GM19467 (cell line): ENCODE measurements around the gene STX1B.
"Not testable (repeated sequence)": the region's sequence is repeated elsewhere in the genome, so short reads cannot be mapped to it uniquely, and the experiment has no call there.

Experiments used
- ATAC-seq: cut with Tn5 transposase; IDR thresholded peaks from one replicate; pipeline ENCODE4 v1.9.1; 2021; ENCODE audit warnings: mild to moderate bottlenecking, moderate library complexity; ENCODE audit not compliant: unreplicated experiment

The STX1B gene

DNA sequence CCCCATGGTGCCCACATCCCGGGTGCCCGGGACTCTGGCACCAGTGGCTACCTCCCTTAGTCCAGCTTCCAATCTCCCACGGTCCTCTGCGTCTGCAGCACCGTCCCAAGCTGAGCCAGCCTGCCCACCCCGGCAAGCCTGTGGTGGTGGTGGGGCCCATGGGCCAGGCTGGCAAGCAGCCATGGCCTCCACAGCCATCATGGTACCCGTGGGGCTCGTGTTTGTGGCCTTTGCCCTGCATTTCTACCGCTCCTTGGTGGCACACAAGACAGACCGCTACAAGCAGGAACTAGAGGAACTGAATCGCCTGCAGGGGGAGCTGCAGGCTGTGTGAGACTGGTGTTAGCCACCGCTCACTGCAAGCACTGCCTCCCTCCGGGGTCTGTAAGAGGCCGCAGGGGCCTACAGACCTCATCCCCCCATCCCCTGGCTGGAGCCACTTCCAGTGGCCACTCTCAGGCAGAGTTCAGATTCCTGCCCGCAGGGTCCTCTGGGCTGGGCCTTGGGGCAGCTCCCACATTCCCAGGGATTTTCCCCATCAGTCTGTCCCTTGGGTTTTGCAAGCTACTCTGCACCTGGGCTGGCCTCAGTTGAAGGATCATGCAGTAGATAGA, 56.8 kb downstream of the STX1B start:
- ATAC-seq: no peak

- ATAC-seq: no peak
These were observed 57.3 kb downstream of the STX1B start for GRCh38 chr16:30953111-30953510.

- no peak for ATAC-seq
These were observed 58.7 kb downstream of the STX1B start for GRCh38 chr16:30951750-30952149.

GRCh38 chr16:30951193-30951592, 59.2 kb downstream of the STX1B start:
- no peak for ATAC-seq

DNA sequence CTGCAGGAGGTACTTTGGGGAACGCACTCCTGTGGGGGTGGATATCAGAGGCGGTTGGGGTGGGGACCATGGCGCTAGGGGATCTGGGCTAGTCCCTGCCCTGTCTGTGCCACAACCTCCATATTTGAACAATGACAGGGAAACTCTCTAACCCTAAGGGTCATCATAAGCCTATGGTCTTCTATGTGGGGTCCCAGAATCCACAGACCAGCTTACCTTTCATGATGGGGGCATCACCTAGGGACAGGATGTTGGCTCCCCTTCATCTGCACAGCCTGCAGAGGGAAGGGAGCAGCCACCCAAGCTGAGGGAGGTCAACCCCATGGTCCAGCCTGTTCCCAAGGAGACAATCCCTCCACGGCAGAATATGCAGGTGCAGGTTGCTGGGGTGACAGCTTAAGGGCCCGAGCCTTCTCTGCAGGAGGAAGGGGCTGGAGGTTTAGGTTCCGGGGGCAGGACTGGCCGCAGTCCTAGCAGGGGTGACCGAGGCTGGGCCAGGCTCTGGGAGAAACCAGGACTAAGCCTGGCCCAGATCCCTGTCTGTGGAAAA, 59.8 kb downstream of the STX1B start:
- no peak for ATAC-seq

GRCh38 chr16:30949650-30950515, 60.6 kb downstream of the STX1B start:
- ATAC-seq: peak; percentile 39

GRCh38 chr16:30948667-30949649, 61.5 kb downstream of the STX1B start, which contains the start of gene ORAI3:
Gene ORAI3, plus strand, starts transcription at chr16:30949068. Its CDS starts 222 bp downstream, at chr16:30949290.
- ATAC-seq: peak; percentile 61

DNA sequence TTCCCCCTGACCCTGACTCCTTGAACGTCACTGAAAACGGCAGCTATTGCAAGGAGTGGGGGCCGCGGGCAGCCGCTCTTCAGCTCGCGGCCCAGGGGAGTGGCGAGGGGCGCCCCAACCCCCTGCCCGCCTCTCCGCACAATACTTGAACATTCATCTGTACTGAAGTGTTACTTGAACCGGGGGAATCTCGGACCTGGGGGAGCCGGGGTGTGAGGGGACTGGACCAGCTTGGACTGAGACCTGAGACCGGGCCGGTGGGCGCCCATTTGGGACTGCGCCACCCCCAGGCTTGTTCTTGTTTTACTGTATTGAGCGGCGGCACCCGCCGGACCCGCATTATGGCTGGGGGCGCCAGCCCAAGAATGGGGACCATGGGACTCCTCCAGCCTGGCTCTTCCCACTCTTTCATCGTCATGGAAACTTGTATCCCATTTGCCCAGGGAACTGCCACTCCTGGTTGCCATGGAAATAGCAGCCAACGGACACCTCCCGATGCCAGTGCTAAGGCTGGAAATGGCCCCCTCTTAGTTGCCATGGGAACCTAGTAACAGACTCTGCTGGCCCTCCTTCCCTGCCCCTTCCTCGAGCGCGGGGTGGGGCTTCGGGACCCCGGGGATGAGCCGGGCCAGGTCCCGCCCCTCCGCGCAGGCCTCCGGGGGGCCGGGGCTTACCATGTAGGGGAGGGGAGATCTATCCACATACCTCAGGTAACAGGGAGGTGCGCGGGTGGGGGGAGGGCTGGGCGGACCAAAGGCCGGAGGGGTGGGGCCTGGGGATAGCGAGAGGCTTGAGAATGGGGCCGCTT, 62.4 kb downstream of the STX1B start:
- no peak for ATAC-seq

- ATAC-seq: no peak
These were observed 62.9 kb downstream of the STX1B start for GRCh38 chr16:30947541-30947858.

DNA sequence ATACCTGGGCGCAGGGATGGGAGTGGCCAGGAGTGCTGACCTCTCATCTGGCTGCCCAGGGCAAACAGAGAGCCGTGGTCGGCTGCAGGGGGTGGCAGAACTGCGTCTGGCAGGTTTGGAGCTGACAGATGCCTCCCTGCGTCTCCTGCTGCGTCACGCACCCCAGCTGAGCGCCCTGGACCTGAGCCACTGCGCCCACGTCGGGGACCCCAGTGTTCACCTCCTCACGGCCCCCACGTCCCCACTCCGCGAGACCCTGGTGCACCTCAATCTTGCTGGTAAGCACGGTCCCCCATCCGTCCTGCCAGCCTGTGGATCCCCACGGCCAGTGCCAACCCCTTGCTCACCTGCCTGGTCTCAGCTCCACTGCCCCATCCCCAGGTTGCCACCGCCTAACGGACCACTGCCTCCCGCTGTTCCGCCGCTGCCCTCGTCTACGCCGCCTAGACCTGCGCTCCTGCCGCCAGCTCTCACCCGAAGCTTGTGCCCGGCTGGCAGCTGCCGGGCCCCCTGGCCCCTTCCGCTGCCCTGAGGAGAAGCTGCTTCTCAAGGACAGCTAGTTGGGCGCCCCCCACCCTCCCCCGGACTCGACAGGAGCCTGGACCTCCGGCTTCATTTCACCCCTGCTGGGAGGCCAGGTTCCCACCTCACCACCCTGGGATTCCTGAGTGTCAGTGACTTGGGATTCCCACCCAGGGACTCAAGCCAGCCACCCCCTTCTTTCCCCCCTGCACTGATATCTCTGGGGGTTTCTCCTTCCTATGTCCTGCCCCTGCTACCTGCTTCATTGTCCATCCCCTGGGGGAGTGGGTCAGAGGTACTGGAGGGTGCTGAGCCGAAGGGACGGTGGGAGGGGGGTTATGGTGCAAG, 63.5 kb downstream of the STX1B start:
- no peak for ATAC-seq

- ATAC-seq: no peak
These were observed 66.1 kb downstream of the STX1B start for GRCh38 chr16:30944352-30944751.

- ATAC-seq: no peak
These were observed 68.0 kb downstream of the STX1B start for GRCh38 chr16:30942426-30942806.

DNA sequence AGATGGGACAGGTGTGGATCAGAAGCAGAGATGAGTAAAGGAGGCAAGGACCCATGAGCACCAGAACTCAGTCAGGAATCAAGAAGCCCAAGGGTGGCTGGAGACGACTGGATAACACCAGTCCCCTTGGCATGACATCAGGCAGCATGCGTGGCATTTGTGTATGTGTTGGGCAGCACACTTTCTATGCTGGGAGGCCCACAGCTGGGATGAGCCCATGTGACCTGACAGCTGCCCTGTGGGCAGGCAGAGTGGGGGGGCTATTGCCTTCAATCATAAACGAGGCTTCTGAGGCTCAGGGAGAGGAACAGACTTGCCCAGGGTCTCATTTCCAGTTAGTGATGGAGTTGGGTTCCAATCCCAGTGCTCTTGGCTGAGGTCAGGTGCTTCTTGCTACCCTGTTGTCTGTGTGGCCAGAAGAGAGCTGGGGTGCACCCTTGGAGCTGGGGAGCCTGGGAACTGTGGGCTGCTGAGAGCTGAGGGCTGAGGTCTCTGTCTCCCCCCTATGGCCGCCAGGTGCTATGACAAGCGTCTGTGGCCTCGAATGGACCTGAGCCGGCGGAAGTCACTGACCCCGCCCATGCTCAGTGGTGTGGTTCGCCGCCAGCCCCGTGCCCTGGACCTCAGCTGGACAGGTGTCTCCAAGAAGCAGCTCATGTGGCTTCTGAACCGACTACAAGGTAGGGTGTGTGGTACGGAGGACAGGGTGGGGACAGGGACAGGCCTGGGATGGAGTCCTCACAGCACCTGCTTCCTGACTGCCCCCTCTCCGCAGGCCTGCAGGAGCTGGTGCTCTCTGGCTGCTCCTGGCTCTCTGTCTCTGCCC, 68.6 kb downstream of the STX1B start:
- ATAC-seq: peak; percentile 82

DNA sequence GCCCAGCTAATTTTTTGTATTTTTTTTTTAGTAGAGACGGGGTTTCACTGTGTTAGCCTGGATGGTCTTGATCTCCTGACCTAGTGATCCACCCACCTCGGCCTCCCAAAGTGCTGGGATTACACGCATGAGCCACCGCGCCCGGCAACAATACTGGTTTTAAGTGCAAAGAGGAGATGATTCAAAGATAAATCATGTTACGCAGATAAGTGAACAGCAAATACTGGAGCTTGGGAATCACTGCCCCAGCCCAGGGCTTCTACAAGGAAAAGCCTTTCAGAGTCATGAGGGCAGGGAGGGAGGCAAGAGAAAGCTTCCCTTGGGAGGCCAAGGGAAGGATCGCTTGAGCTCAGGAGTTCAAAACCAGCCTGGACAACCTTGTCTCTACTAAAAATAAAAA, 70.9 kb downstream of the STX1B start:
- not testable (repeated sequence) for ATAC-seq
